Lower lobe of right lung (tissue), 2 donors: ENCODE results near the gene DYNLRB2. TPM values are rescaled to one million over a fixed set of nuclear protein-coding genes. Genes with fewer than 3 reads are reported as not detected.

ENCODE experiments used
- ATAC-seq, 2 donors: fragments of 200-7000 bp; cut with Tn5 transposase; one replicate each; pipeline ENCODE4 v1.9.1; 2020 to 2022; ENCODE audit warnings: mild to moderate bottlenecking in 2 of 2, moderate library complexity in 2 of 2
- DNase-seq: peaks from one replicate; pipeline ENCODE4 v3.0.0-alpha.2; 2020
- H3K27ac ChIP-seq: fragments of 200-600 bp; one replicate; pipeline ENCODE4 v1.8.0; 2022
- H3K27me3 ChIP-seq: fragments of 200-600 bp; one replicate; pipeline ENCODE4 v1.8.0; 2022; ENCODE audit warnings: low read depth
- H3K36me3 ChIP-seq: fragments of 200-600 bp; one replicate; pipeline ENCODE4 v1.8.0; 2022; ENCODE audit warnings: mild to moderate bottlenecking
- H3K4me1 ChIP-seq: fragments of 200-600 bp; one replicate; pipeline ENCODE4 v1.8.0; 2022
- H3K4me3 ChIP-seq: fragments of 200-600 bp; one replicate; pipeline ENCODE4 v1.8.0; 2022; ENCODE audit warnings: mild to moderate bottlenecking
- H3K9me3 ChIP-seq: fragments of 200-600 bp; one replicate; pipeline ENCODE4 v1.8.0; 2022
- CTCF ChIP-seq: fragments of 200-600 bp; IDR thresholded peaks from one replicate; pipeline ENCODE4 v1.8.0; 2022; ENCODE audit warnings: antibody characterized with exemption, mild to moderate bottlenecking
- intact Hi-C: fragments of 100-400 bp; cut with DNase I; formaldehyde crosslinking; loops from one replicate; pipeline ENCODE4 v1.11.0; 2022
- total RNA-seq: library from RNA; stranded (reverse); fragmentation: NEBNext Ultra II Directional; extraction: Animal tissue kit (Norgen Biotek cat#: 25700); gene quantifications from one replicate; pipeline ENCODE4 v1.2.1, GENCODE V29; 2021
- donor health status: DM: no; HTN: yes; CAD: no; lungs with severe emphysema.

The DYNLRB2 gene
- total RNA-seq, 1 donor from 2014 or later, result 7.1 TPM

- intact Hi-C loops, result no loop called here
- TF ChIP-seq CTCF, result no peak
- no peak for DNase-seq
Measured at GRCh38 chr16:80586476-80586875, 45.7 kb downstream of the DYNLRB2 start.

GRCh38 chr16:80587071-80587470 is 46.3 kb downstream of the DYNLRB2 start:
- H3K27me3 ChIP-seq, result no peaks in the 10 kb centered on the region
- no peaks in the 10 kb centered on the region for H3K4me1 ChIP-seq
- no peak overlapping the region for H3K4me3 ChIP-seq
- TF ChIP-seq CTCF, result no peak
- DNase-seq (no peak), ATAC-seq (no peak)
- no peak overlapping the region for H3K27ac ChIP-seq
- H3K9me3 ChIP-seq, result no peaks in the 10 kb centered on the region
- no peaks in the 10 kb centered on the region for H3K36me3 ChIP-seq
- intact Hi-C loops, result no loop called here

More at GRCh38 chr16:80586476-80586875, 45.7 kb downstream of the DYNLRB2 start:
- H3K4me1 ChIP-seq, result no peaks in the 10 kb centered on the region
- no peaks in the 10 kb centered on the region for H3K36me3 ChIP-seq
- no peaks in the 10 kb centered on the region for H3K9me3 ChIP-seq
- H3K27ac ChIP-seq, result no peak overlapping the region
- ATAC-seq, result no peak
- H3K4me3 ChIP-seq, result no peak overlapping the region
- no peaks in the 10 kb centered on the region for H3K27me3 ChIP-seq

- intact Hi-C loops, result no loop called here
- Histone ChIP-seq H3K36me3 (no peaks in the 10 kb centered on the region), H3K9me3 (no peaks in the 10 kb centered on the region), H3K4me3 (no peak overlapping the region), H3K27ac (no peak overlapping the region), H3K4me1 (no peaks in the 10 kb centered on the region), H3K27me3 (no peaks in the 10 kb centered on the region)
- ATAC-seq (peak in 1 of 2 donors; percentile 13), DNase-seq (no peak)
- no peak for TF ChIP-seq CTCF
Measured at GRCh38 chr16:80591071-80591915, 50.5 kb downstream of the DYNLRB2 start.

GRCh38 chr16:80592273-80592672 is 51.5 kb downstream of the DYNLRB2 start:
- ATAC-seq, result no peak
- TF ChIP-seq CTCF, result no peak
- DNase-seq, result no peak
- intact Hi-C loops, result no loop called here
- Histone ChIP-seq H3K36me3 (no peaks in the 10 kb centered on the region), H3K9me3 (no peaks in the 10 kb centered on the region), H3K27ac (no peak overlapping the region), H3K4me1 (no peaks in the 10 kb centered on the region), H3K27me3 (no peaks in the 10 kb centered on the region), H3K4me3 (no peak overlapping the region)

- intact Hi-C loops, result no loop called here
- no peak for ATAC-seq
Measured at GRCh38 chr16:80594756-80595155, 54.0 kb downstream of the DYNLRB2 start.

More at GRCh38 chr16:80594756-80595155, 54.0 kb downstream of the DYNLRB2 start:
- Histone ChIP-seq H3K27me3 (no peaks in the 10 kb centered on the region), H3K4me1 (no peaks in the 10 kb centered on the region), H3K9me3 (no peaks in the 10 kb centered on the region), H3K27ac (no peak overlapping the region), H3K4me3 (no peak overlapping the region), H3K36me3 (no peaks in the 10 kb centered on the region)
- TF ChIP-seq CTCF, result no peak
- DNase-seq, result no peak
